ENCODE measurements around the gene ADGRB2.

ADGRB2 gene

DNA sequence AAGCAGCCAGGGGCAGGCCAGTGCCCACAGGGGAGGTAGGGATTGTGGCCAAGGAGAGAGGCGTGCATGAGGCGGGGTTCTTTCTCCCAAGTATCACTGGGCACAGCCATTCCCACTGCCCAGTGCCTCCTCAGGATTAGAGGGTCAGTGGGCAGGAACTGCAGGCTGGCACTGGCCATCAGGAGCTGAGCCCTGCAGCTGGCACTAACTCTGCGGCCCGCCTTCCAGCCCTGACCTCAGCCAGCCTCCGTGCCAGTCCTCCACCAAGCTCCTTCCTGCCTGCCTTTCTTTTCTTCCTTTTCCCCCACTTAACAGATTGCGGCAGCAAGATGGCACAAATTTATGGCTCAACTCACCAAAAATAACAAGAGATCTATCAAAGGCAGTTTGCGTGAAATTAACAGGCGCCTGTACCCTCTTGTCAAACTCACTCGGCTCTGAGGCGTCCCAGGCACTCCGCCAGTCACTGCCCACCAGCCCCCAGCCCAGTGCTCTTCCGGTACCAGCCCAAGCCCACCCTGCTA lies 11.1 kb downstream of the ADGRB2 start:
- no peak for TF ChIP-seq POLR2A (IDR thresholded peaks at IDR 0.05; ENCODE audit: low read depth, low read length)
- TF ChIP-seq POLR2AphosphoS5 (IDR thresholded peaks at IDR 0.05; ENCODE audit: low read depth, low read length) = no peak
- TF ChIP-seq TAF1 (IDR thresholded peaks at IDR 0.05; ENCODE audit: borderline replicate concordance, low read depth, low read length) = no peak
- FAIRE-seq (no peak), DNase-seq (ENCODE audit: insufficient read length) (no peak)

DNA sequence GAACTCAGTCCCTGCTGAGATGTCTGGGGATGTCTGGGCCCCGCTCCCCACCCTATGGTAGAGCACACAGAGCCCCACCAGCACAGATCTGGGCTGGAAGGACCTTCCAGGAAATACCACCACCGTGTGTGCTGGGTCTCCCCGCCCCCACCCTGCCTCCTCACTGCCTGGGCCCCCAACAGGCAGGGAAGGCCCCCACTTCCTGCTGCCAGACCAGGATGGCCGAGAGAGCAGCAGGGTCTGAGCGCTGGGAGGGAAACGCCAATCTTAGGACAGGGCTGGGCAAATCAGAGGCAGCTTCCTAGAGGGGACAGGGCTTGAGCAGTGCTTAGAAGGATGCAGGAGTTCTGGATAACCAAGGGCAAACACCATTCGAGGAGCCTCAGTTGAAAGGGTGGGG lies 11.9 kb downstream of the ADGRB2 start:
- FAIRE-seq = no peak
- no peak for TF ChIP-seq TAF1 (IDR thresholded peaks at IDR 0.05; ENCODE audit: borderline replicate concordance, low read depth, low read length)
- no peak for TF ChIP-seq POLR2AphosphoS5 (IDR thresholded peaks at IDR 0.05; ENCODE audit: low read depth, low read length)
- no peak for DNase-seq (ENCODE audit: insufficient read length)

GRCh38 chr1:31751822-31752241 lies 12.3 kb downstream of the ADGRB2 start:
- FAIRE-seq = no peak
- TF ChIP-seq TAF1 (IDR thresholded peaks at IDR 0.05; ENCODE audit: borderline replicate concordance, low read depth, low read length) (no peak), POLR2AphosphoS5 (IDR thresholded peaks at IDR 0.05; ENCODE audit: low read depth, low read length) (no peak), POLR2A (IDR thresholded peaks at IDR 0.05; ENCODE audit: low read depth, low read length) (no peak)
- no peak for DNase-seq (ENCODE audit: insufficient read length)

- FAIRE-seq = peak; percentile 46
- no peak for DNase-seq (ENCODE audit: insufficient read length)
- TF ChIP-seq TAF1 (IDR thresholded peaks at IDR 0.05; ENCODE audit: borderline replicate concordance, low read depth, low read length) = no peak
- TF ChIP-seq POLR2AphosphoS5 (IDR thresholded peaks at IDR 0.05; ENCODE audit: low read depth, low read length) = no peak
- no peak for TF ChIP-seq POLR2A (IDR thresholded peaks at IDR 0.05; ENCODE audit: low read depth, low read length)
Measured at GRCh38 chr1:31750858-31751510, 13.2 kb downstream of the ADGRB2 start.

DNA sequence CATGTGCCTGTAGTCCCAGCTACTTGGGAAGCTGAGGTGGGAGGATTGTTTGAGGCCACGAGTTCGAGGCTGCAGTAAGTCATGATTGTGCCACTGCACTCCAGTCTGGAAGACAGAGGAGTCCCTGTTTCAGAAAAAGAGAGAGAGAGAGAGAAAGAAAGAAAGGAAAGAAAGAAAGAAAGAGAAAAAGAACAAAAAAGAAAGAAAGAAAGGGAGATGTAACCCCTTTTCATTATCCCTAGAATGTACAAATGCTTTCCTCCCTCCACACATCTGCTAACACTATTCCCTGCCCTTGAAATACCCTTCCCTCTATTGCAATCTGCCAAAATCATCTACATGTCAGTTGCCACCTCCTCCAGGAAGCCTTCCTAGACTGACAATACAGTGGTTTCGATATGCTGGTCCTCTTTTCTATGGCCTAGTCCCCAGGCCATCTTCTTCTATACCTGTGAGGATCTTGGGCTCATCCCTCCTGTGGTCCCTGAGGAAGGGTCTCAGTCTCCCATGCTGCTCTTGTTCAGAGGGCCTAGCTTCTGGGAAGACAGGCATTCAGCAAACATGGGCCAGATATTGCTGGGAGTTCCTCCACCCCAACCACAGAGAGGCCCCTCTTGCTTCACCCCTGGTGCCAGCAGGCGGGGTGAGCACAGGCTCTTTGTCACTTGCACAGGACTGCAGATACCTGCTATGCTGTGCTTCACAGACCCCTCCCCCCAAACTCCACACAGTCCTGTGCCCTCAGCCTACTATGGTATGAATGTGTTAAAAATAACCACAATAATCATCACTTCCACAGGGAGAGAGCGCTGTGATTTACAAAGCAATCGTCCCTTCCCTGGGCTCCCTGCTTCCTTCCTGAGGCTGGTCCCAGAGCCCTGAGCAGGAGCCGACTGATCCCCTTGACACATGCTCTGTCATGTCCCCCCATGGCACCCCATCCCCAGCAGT lies 14.1 kb downstream of the ADGRB2 start:
- no peak for DNase-seq (ENCODE audit: insufficient read length)
- no peak for FAIRE-seq
- TF ChIP-seq POLR2AphosphoS5 (IDR thresholded peaks at IDR 0.05; ENCODE audit: low read depth, low read length) (no peak), POLR2A (IDR thresholded peaks at IDR 0.05; ENCODE audit: low read depth, low read length) (no peak), TAF1 (IDR thresholded peaks at IDR 0.05; ENCODE audit: borderline replicate concordance, low read depth, low read length) (no peak)

DNA sequence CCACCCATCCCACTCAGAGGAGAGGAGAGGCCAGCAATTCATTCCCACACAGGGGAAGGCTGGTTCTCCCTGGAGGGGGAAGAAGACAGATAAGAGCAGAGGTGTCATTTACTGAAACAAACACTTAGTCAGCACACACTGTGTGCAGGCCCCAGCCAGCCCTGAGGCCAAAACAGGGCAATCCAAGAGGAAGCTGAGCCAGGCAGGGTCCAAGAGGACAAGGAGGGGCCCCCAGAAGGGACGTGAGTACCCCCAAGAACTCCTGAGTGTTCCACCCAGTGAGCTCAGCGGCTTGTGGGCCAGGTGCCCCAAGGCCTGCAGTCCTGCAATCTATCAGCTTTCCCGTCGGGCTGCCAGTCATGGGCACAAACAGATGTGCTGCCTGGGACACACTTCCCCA lies 15.8 kb downstream of the ADGRB2 start:
- TF ChIP-seq TAF1 (IDR thresholded peaks at IDR 0.05; ENCODE audit: borderline replicate concordance, low read depth, low read length) (no peak), POLR2AphosphoS5 (IDR thresholded peaks at IDR 0.05; ENCODE audit: low read depth, low read length) (no peak), POLR2A (IDR thresholded peaks at IDR 0.05; ENCODE audit: low read depth, low read length) (no peak)
- no peak for FAIRE-seq
- DNase-seq (ENCODE audit: insufficient read length) = no peak

DNA sequence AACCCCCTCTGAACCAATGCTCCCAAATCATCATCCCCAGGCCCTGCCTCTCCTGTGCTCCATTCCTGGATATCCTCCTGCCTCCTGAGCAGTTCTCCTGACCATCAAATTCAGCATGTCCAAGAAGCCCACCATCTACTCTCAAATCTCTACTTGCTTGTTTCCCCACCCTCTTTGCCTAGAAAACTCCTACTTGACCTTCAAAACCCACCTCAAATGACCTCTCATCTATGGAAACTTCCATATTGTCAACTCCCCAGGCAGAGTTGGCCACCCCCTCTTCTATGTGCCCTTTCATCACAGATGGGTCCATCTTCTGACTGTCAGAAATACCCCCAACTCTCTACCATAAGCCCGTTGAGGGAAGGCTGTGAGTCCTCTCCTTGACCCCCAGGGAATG lies 16.8 kb downstream of the ADGRB2 start:
- FAIRE-seq (peak; percentile 24), DNase-seq (ENCODE audit: insufficient read length) (no peak)
- no peak for TF ChIP-seq POLR2AphosphoS5 (IDR thresholded peaks at IDR 0.05; ENCODE audit: low read depth, low read length)
- no peak for TF ChIP-seq TAF1 (IDR thresholded peaks at IDR 0.05; ENCODE audit: borderline replicate concordance, low read depth, low read length)

DNA sequence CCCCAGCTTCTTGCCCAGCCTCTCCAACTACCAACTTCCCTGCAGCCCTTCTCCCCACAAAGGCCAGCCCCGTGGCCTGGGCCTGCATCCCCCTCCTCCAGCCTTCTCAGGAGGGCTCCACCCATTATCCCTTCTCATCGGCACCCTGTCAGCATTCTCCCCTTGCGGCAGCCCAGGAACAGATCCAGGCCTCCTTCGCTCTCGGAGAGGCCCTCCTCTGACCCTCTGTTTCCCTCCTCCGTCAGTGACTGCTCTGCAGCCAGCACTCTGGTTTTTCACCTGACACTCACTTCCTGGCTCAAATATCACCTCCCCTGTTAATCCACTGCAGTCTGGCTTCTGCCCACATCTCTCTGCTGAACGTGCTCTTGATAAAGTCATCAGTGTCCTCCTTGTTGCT lies 17.5 kb downstream of the ADGRB2 start:
- FAIRE-seq (no peak), DNase-seq (ENCODE audit: insufficient read length) (no peak)
- TF ChIP-seq POLR2AphosphoS5 (IDR thresholded peaks at IDR 0.05; ENCODE audit: low read depth, low read length) = no peak
- no peak for TF ChIP-seq TAF1 (IDR thresholded peaks at IDR 0.05; ENCODE audit: borderline replicate concordance, low read depth, low read length)
- TF ChIP-seq POLR2A (IDR thresholded peaks at IDR 0.05; ENCODE audit: low read depth, low read length) = no peak

DNA sequence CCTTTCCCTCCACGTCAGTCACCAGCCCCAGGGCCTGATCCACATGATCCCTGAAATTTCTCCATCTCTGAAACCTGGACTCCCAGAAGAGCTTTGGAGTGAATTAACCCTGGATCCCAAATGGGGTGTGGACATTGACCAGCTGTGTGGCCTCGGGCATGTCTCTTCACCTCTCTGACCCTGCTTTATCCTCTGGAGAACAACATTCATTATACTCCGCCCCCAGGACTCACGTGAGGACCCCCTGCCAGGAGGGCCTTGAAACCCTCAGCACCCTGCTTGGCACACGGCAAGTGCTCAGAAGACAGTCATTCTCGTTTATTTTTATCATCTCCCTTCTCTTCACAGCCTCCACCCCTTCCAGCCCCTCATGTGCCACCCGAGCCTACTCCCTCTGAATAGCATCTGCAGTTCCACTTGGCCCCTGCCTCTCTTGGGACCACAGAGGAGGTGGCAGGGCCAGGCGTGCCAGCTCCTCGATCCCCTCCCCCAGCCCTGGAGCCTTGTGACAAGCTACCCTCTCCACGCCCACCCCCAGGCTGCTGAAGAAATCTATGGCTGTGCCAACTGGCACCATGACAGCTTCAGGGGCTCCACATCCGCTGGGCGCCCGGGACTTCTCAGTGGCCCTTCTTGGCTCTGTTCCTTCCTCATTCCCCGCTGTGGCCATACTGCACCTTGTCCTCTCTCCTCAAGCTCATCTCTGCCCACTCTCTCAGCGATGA lies 18.0 kb downstream of the ADGRB2 start:
- no peak for FAIRE-seq
- no peak for TF ChIP-seq TAF1 (IDR thresholded peaks at IDR 0.05; ENCODE audit: borderline replicate concordance, low read depth, low read length)
- TF ChIP-seq POLR2A (IDR thresholded peaks at IDR 0.05; ENCODE audit: low read depth, low read length) = no peak
- no peak for TF ChIP-seq POLR2AphosphoS5 (IDR thresholded peaks at IDR 0.05; ENCODE audit: low read depth, low read length)
- no peak for DNase-seq (ENCODE audit: insufficient read length)

DNA sequence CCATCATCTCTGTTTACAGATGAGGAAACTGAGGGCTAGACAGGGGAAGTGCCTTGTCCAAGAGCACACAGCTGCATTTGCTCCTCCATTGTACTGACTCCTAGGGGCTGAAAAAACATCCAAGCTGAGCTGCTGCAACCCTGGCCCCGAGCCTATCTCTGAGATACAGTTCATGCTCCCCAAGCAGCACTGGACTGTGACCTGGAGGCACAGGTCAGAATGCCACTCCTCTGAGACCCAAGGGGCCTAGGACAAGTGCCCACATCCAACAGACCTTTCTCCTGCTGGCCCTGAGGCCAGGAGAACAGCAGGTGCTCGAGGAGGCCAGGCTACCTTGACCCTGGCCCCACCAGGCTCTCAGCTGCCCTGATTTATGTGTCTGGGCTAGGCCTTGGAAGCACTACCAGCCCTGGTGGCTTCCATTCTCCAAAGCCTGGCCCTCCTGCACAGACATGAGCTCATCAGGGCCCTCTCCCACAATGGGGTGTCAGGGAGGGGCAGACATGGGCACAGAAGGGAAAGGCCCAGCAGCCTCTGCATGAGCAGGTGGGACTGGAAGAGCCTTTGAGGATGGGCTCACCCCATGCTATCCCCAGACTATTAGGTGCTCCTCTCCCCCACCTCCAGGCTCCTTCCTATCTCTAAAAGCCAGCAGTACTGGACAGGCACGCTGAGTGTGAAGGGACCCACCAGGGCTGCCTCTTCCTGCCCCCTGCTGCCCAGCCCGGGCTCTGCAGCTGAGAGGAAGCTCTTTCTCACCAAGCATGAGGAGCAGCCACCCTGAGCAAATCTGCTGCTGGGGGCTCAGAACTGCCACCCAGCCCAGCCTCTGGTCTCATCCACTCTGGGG lies 18.8 kb downstream of the ADGRB2 start:
- DNase-seq (ENCODE audit: insufficient read length) = peak; percentile 80
- peak; percentile 9 for FAIRE-seq
- TF ChIP-seq POLR2A (IDR thresholded peaks at IDR 0.05; ENCODE audit: low read depth, low read length) (no peak), TAF1 (IDR thresholded peaks at IDR 0.05; ENCODE audit: borderline replicate concordance, low read depth, low read length) (no peak), POLR2AphosphoS5 (IDR thresholded peaks at IDR 0.05; ENCODE audit: low read depth, low read length) (no peak)

Measured in GM12892 (cell line).